Right lobe of liver (tissue), 4 donors: ENCODE data around the gene SLC52A3.

Experiments
- POLR2A ChIP-seq: fragments of 450-650 bp; IDR thresholded peaks from one replicate; pipeline ENCODE4 v1.6.1; 2017; ENCODE audit warnings: antibody characterized with exemption, mild to moderate bottlenecking
- TF ChIP-seq, protein P1 (sequence below), 4 donors: fragments of 200-600 bp in 3 of 4; fragments of 450-650 bp in 1 of 4; IDR thresholded peaks; one replicate each; pipeline versions ENCODE4 v1.5.1 to v1.8.0; 2016 to 2022; ENCODE audit warnings: antibody characterized with exemption in 4 of 4, mild to moderate bottlenecking in 2 of 4
- donor health status: DM: no; HTN: no; CAD: no.
- donor health status: DM: no; HTN: no; CAD: no.
- donor health status: DM: no; HTN: yes; CAD: no.

- no peak for TF ChIP-seq POLR2A
- TF ChIP-seq, protein P1, sequence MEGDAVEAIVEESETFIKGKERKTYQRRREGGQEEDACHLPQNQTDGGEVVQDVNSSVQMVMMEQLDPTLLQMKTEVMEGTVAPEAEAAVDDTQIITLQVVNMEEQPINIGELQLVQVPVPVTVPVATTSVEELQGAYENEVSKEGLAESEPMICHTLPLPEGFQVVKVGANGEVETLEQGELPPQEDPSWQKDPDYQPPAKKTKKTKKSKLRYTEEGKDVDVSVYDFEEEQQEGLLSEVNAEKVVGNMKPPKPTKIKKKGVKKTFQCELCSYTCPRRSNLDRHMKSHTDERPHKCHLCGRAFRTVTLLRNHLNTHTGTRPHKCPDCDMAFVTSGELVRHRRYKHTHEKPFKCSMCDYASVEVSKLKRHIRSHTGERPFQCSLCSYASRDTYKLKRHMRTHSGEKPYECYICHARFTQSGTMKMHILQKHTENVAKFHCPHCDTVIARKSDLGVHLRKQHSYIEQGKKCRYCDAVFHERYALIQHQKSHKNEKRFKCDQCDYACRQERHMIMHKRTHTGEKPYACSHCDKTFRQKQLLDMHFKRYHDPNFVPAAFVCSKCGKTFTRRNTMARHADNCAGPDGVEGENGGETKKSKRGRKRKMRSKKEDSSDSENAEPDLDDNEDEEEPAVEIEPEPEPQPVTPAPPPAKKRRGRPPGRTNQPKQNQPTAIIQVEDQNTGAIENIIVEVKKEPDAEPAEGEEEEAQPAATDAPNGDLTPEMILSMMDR (IDR thresholded peaks at IDR 0.05): no peak
Observed at GRCh38 chr20:711576-711975, 56.7 kb downstream of the SLC52A3 start.
